ENCODE results near the gene TRMT2A.

Gene TRMT2A

DNA sequence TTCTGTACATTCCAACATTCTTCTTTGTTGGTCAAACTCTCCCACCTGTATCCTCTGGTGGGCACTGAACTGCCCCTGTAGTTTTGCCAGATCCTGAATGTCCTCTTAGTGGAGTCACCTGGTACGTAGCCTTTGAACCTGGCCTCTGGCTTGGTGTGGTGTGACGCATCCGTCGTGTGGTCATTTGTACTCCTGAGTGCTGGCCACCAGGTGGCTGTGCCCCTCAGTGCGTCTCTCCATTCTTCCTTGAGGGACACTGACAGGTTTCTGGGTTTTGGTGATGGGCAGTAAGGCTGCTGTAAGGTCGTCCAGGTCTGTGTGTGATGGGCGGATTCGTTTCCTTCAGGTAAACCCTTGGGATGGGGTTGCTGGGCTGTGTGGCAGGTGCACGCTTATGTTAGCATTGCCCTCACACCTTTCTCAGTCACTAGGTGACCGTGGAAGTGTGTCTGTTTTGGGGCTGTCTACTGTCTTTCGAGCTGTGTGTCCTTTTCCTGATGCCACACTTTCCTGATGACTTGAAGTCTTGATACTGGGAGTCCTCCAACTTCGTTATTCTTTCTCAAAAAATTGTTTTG lies 14.7 kb downstream of the TRMT2A start:
- no peak for DNase-seq (ENCODE audit: low read depth in 3 of 3)

DNA sequence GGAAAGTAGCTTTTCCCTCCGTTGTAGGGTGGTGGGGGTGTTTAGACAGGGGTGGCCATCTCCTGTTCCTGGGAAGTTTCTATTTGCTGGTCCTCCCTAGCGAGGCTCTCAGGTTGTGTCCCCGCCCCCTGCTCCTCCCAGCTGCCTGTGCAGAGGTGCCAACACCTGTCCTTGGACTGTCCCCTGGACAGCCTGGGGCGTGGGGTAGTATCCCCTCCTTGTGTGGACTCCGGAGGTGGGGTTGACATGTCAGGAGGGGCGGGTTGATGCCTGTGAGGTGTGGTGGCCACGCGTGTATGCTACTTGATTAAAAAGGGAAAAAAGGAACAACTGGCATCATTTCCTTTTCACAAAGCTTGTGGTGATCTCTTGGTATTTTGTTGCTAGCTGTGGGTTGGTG lies 15.4 kb downstream of the TRMT2A start:
- no peak for DNase-seq (ENCODE audit: low read depth in 3 of 3)

DNA sequence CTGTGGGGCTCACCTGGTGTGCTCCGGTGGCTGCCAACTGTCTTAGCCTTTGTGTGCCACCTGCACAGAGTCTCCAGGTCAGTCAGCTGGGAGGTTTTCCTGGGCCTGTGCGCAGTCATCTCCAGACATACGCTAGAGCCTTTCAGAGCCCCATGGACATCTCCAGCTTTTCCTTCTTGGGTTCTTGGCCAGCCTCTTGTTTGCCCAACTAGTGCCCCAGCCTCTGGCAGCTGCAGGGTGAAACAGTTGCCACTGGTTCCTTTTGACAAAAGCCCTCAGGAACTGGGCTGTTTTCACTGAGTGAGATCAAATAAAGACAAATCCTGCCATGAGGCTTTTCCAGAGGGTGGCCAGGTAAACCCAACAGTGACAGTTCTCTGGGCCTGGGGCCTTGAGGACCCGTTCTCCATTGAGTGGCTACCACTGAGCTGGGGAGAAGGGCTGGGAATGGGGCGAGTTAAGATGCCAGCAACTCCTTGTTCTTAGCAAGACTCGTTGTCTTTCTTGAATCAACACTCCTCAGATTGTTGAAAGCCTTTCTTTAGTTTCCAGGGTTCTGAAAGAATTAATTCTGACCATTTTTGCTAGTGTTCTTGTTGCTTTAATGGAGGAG lies 17.8 kb downstream of the TRMT2A start:
- no peak for DNase-seq (ENCODE audit: low read depth in 3 of 3)

DNA sequence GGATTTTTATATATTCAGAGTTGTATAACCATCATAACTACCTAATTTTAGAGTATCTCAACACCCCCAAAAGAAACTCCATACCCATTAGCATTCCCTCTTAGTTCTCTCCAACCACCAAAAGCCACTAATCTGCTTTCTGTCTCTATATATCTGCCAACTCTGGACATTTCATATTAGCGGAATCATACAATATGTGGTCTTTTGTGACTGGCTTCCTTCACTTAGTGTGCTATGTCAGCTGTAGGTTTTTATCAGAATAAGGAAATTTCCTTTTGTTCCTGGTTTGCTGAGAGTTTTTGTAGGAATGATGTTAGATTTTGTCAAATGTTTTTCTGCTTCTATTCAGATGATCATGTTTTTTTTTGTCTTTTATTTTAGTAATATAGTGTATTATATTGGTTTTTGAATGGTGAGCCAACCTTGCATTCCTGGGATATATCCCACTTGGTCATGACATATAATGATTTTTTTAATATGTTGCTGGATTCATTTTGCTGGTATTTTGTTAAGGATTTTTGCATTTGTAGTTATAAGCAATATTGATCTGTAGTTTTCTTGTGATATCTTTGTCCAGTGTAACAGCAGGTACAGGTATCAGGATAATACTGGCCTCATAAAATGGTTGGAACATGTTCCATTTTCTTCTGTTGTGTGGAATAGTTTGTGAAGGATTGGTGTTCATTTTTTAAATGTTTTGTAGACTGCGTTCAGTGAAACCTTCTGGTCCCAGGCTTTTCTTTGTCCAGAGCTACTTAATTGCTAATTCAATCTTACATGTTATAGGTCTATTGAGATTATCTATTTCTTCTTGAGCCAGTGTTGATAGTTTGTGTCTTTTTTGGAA lies 20.2 kb downstream of the TRMT2A start:
- no peak for DNase-seq (ENCODE audit: low read depth in 3 of 3)

DNA sequence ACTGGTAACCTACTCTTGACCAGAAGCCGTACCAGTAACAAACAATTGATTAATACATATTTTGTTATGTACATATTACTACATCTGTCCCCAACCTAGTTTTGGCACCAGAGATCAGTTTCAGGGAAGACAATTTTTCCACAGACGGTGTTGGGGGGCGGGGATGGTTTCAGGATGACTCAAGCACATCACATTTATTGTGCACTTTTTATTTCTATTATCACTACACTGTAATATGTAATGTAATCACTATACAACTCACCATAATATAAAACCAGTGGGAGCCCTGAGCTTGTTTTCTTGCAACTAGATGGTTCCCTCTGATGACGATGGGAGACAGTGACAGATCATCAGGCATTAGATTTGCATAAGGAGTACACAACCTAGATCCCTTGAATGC lies 21.5 kb downstream of the TRMT2A start:
- DNase-seq (ENCODE audit: low read depth in 3 of 3) = no peak

DNA sequence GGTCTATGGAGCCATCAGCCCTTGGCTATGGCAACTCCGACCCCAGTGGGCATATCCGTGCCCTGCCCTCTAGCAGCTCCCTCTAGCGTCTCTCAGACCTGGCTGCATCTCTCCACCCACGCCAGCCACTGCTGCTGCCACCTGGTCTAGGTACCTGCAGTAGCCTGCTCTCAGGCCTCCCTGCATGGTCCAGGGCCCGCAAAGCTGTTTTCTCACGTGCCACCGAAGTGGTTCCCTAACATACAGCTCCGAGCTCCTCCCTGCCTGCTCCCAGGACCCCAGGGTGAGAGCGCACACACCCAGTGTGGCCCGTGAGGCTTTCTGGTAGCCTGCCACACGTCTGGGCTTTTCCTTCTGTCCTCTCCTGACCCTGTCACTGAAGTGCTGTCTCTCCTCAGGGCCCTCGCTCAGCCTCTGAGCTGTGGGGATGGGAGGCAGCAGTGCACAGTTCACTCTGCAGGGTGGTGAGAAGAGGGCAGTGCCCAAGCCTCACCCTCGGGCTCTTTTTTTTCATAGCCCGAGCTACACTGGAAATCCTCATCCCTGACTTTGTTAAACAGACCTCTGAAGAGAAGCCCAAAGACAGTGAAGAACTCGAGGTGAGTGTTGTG lies 22.7 kb downstream of the TRMT2A start:
- no peak for DNase-seq (ENCODE audit: low read depth in 3 of 3)

DNA sequence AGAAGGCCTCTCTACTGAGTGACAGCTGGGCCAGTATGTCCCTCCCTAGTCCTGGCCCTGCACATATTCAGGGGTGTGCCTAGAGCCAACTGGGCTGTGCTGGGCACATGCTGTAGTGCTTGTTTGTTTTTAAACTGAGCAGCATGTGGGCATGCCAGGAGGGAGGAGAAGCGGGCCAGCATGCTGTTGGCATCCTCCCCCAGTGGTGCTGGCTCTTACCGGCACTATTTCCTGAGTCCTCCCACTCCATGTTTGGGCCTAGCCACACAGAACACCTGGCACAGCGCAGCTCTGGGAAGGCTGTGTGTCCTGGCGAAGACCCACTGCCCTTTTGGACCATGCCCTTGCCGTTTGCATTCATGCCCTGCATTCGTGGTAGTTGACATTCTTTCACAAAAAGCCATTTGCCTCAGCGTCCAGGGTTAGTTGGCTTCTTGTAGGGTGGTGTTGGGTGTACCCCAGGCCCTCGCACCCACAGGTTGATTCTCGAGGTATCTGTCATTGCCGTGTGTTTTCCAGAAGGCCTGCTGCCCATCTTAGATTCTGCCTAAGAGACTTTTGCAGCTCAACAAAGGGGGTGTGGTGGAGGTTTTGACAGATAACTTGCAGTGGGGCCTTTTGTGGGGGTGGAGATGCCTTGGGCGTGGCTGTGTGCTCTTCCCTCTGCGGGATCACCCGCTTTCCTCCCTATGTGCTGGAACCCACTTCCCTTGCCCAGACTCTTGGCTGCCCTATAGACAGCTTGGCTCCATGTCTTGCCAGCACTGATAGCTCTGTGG lies 23.4 kb downstream of the TRMT2A start:
- no peak for DNase-seq (ENCODE audit: low read depth in 3 of 3)

DNA sequence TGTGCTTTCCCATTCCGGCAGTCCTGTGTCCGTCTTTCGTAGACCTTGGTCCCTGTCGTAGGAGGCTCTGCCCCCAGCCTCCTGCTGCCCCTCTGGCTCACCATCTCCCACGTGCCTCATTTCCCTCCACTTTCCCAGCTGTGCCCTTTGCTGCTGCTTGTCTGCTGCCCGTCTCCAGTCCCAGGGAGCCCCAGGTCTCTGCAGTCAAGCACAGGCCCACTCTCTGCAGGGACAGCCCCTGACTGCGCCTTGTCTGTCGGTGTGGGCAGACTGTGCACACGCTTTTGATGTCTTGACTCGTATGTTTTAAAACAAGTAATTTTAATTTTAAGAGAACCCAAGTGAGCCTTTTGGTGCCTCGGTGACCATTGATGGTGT lies 24.6 kb downstream of the TRMT2A start:
- DNase-seq (ENCODE audit: low read depth in 3 of 3) = no peak

DNA sequence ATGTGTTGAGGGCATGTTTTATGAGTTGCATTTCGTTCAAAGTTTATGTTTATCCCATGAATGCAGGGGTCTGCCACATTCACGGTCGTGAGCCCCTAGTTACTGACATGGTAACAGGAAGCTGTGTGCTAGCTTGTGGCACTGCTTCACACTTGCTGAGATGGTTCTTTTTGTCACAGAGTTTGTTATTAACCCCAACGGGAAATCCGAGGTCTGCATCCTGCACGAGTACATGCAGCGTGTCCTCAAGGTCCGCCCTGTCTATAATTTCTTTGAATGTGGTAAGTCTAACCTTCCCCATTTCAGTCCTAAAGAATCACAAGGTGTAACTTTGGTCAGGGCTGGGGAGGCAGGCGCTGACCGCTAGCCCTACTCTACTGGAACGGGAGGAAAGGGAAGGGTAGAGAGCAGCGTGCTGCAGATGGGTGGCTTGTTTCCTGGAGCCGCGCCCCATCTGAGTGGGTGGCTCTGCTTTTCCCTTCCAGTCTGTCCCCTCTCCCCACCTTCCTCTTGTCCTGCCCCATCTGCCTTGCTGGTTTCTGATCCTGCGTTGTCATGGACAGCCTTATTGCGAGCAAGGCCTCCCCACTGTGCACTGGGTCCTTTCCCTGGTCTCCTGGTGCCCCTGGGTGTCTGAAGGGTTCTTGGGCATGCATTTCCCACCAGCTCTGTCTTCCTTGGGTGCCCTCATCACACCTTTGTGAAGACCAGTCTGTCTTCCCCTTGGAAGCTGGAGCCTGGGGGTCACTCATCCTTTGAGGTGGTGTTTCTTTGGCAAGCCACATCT lies 25.1 kb downstream of the TRMT2A start:
- no peak for DNase-seq (ENCODE audit: low read depth in 3 of 3)

DNA sequence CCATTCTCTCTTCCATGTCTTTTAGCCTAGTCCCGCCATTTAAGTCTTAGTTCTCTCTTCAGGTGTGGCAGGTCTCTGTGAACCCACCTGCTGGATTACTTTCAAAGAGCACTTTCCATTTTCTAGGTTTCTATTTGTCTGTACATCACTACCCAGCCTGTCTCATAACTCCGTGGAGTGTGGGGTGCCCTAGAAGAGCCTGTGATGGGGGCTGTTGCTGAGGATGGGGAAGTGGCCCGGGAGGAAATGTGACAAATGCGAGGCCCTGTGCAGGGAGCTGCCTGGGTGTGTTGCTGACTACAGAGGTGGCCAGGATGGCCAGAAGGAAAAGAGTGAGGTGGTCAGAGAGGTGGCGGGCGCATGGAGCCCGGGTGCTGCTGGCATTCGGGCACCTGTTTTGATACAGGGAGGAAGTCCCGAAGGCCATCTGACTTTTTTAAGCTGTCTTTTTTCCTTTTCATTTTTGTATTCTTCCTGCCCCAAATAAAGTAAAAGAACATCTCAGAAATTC lies 26.2 kb downstream of the TRMT2A start:
- no peak for DNase-seq (ENCODE audit: low read depth in 3 of 3)

DNA sequence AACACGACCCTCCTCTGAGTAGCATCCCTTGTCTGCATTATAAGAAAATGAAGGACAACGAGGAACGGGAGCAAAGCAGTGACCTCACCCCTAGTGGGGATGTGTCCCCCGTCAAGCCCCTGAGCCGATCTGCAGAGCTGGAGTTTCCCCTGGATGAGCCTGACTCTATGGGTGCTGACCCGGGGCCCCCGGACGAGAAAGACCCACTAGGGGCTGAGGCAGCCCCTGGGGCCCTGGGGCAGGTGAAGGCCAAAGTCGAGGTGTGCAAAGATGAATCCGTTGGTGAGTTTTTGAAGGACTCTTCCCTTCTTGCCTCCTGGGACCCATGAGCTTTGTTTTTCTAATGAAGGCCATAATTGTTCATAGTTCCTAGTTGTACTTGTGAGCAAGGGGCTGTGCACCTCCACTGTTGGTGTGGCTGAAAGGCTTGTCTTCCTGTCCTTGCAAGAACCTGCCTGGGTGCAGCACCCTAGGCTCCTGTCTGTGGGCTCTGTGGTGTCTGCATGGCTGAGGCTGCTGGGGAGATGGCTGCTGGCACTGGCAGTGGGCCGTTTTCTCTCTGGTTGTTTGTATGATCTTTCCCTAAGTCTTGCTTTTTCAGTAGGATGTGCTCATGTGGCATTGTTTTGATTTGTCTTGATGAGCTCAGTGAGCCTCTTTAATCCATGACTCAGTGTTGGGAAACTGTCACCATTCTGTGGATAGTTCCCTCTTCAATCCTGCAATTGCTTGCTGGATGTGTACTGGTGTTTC lies 26.9 kb downstream of the TRMT2A start:
- no peak for DNase-seq (ENCODE audit: low read depth in 3 of 3)

DNA sequence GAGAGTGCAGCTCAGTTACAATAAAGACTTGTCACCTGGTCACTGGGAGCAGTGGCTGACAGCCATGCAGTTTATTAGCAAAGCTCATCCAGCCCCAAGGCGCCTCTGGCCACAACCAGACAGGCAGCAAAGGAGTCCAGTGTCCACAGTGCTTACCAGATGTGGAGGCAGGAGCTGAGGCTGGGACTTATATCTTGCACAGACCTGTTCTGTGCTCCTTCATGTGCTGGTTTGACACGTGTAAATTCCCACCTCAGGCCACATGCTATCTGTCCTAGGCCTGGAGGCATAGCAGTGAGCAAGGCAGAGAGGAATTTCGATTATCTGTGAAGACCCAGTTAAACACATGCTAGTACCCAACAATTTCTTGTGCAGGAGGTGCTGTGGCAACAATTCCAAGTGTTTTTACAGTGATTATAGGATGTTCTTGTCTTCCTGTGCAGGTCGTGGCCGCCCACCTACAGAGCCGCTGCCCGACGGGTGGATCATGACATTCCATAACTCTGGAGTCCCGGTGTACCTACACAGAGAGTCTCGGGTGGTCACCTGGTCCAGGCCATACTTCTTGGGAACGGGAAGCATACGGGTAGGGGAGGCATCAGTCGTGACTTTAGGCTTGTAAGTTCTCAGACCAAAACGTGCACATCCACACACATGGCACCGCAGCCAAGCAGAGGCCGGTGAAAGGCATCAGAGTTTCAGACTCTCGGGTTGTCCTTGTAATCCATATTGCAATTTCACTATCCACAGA lies 27.6 kb downstream of the TRMT2A start:
- DNase-seq (ENCODE audit: low read depth in 3 of 3) = no peak

DNA sequence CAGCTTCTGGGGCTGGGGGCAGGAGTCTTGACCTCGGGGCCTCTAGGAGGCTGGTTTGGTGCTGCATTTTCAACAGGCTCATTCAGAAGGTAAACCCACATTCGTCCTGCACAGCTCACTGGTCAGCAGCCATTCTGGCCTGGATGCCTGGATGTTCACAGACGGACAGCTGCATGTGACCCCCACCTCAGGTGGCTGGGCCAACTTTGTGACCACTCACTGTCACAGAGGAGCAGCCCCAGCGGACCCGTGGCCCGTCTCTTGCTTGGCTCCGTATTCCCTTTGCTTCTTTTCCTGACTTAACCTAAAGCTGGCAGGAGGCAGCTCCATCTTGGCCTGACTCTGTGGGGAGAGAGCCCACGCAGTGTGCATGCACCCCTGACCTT lies 28.8 kb downstream of the TRMT2A start:
- no peak for DNase-seq (ENCODE audit: low read depth in 3 of 3)

DNA sequence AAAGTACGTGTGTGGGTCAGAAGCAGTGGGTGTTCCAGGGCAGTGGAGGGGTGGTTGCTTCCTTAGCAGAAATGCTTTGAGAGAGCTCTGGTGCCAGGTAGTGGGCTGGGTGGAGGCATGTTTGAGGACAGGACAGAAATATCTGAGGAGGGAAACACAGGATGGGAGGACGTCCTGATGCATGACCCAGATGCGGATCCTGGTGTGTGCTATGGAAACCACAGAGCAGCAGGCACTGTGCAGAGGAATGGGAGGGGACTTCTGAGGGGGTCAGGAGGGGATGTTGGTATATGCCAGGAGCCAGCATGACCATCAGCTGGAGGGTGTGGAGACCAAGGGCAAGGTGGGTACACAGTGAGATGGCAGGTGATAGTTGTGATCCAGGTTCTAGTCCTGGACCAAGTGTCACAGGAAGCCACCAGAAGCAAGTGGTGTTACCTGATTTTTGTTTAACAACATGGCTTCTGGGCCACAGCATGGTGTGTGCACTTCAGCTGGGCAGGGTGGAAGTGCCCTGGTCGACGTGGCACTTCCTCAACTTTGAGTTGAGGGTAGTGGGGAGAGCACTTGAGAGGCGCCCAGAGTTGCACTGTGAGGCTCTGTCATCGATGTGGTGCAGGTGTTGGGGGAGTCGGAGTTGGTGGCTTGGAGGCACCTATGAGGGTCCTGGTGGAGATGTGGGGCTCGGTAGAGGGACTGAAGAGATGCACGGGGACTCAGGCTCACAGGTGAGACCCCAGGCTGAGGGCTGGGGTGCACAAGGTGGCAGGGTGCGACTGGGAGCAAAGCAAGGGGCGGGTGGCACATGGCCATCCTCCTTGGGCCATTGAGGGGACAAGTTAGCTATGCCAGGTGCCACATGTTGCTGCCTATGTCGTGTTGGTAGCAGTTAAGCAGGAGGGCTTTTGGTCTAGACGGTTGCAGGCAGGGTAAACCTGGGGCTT lies 29.4 kb downstream of the TRMT2A start:
- DNase-seq (ENCODE audit: low read depth in 3 of 3) = no peak

DNA sequence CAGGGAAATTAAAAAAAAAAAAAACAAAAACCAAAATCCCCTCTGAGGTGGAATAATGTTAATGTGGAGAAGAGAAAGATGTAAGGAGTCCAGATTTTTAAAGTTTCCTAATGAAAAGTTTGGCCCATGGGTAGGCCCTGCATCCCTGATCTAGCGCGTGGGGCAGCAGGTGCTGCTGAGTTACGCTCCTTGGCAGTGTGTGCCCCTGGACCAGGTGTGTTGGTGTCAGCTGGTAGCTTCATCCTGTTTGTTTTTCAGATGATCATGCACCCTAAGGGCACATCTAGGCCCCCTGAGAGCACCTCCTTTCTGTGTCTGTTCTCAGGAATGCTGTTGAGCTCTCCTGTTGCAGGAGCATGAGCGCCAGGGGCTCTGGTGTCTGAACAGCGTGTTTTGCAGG lies 30.3 kb downstream of the TRMT2A start:
- DNase-seq (ENCODE audit: low read depth in 3 of 3) = no peak

DNA sequence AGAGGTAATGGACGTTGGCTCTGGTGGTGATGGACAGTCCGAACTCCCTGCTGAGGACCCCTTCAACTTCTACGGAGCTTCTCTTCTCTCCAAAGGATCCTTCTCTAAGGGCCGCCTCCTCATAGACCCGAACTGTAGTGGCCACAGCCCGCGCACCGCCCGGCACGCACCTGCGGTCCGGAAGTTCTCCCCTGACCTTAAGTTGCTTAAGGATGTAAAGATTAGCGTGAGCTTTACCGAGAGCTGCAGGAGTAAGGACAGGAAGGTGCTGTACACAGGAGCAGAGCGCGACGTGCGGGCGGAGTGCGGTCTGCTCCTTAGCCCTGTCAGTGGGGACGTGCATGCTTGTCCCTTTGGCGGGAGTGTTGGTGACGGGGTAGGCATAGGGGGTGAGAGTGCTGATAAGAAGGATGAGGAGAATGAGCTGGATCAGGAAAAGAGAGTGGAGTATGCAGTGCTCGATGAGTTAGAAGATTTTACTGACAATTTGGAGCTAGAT lies 30.9 kb downstream of the TRMT2A start:
- DNase-seq (ENCODE audit: low read depth in 3 of 3) = no peak

DNA sequence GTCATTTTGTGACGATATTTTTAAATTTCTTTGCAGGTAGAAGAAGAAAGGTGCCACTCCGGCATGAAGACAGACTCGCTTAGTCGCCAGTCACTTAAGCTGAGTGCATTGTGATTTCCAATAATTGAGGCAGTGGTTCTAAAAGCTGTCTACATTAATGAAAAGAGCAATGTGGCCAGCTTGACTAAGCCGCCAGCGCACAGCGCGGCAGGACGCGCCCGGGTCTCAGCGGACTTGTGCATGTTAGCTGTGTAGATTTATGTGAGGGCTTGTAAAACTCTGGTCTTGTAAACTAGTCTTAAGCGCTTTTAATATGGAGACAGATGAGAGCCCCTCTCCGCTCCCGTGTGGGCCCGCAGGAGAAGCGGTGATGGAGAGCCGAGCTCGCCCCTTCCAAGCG lies 31.4 kb downstream of the TRMT2A start:
- DNase-seq (ENCODE audit: low read depth in 3 of 3) = no peak
